NCI-H146 treated with DMSO at 0.1 percent for 48 hours (cell line): ENCODE results near the gene CFAP46.
"Not testable (repeated sequence)": the region's sequence is repeated elsewhere in the genome, so short reads cannot be mapped to it uniquely, and the experiment has no call there.

Experiments
- DNase-seq: peaks from one replicate; lab custom pipeline; 2025; ENCODE audit not compliant: unreplicated experiment; lab: John Stamatoyannopoulos, UW

The CFAP46 gene

GRCh38 chr10:132963430-132963960, 21.1 kb upstream of the CFAP46 start:
- no peak for DNase-seq

- no peak for DNase-seq
Measured at GRCh38 chr10:132962623-132963429, 20.5 kb upstream of the CFAP46 start.

GRCh38 chr10:132961787-132962622, 19.6 kb upstream of the CFAP46 start:
- DNase-seq = no peak

GRCh38 chr10:132961420-132961786, 19.0 kb upstream of the CFAP46 start:
- no peak for DNase-seq

GRCh38 chr10:132960631-132961419, 18.5 kb upstream of the CFAP46 start:
- DNase-seq = no peak

GRCh38 chr10:132960071-132960472, 17.7 kb upstream of the CFAP46 start:
- DNase-seq = no peak

GRCh38 chr10:132959559-132959961, 17.2 kb upstream of the CFAP46 start:
- no peak for DNase-seq

- DNase-seq = no peak
Measured at GRCh38 chr10:132958883-132959558, 16.7 kb upstream of the CFAP46 start.

GRCh38 chr10:132957981-132958882, 15.9 kb upstream of the CFAP46 start:
- DNase-seq = no peak

- no peak for DNase-seq
Measured at GRCh38 chr10:132957131-132957530, 14.8 kb upstream of the CFAP46 start.

GRCh38 chr10:132956259-132956658, 13.9 kb upstream of the CFAP46 start:
- not testable (repeated sequence) for DNase-seq

- DNase-seq = no peak
Measured at GRCh38 chr10:132955479-132955878, 13.1 kb upstream of the CFAP46 start.

- no peak for DNase-seq
Measured at GRCh38 chr10:132953428-132953827, 11.1 kb upstream of the CFAP46 start.

GRCh38 chr10:132951926-132952325, 9.6 kb upstream of the CFAP46 start:
- no peak for DNase-seq

- DNase-seq = no peak
Measured at GRCh38 chr10:132948351-132948750, 6.0 kb upstream of the CFAP46 start.

- DNase-seq = no peak
Measured at GRCh38 chr10:132947843-132948242, 5.5 kb upstream of the CFAP46 start.

GRCh38 chr10:132946806-132947546, 4.6 kb upstream of the CFAP46 start:
- no peak for DNase-seq

- DNase-seq = no peak
Measured at GRCh38 chr10:132946311-132946710, 3.9 kb upstream of the CFAP46 start.

GRCh38 chr10:132945894-132946255, 3.5 kb upstream of the CFAP46 start:
- no peak for DNase-seq
